Cerebellar cortex (tissue), 1 donor: ENCODE results near the gene DMPK.

Experiments
- DNase-seq: peaks from one replicate; pipeline ENCODE4 v3.0.0-alpha.2; 2015; ENCODE audit warnings: low spot score

Gene DMPK

GRCh38 chr19:45785781-45786532 lies 3.7 kb upstream of the DMPK start:
- DNase-seq: no peak

GRCh38 chr19:45785097-45785496 lies 2.8 kb upstream of the DMPK start:
- DNase-seq: no peak

GRCh38 chr19:45784096-45784495 lies 1.8 kb upstream of the DMPK start:
- DNase-seq: no peak

GRCh38 chr19:45782820-45783785 lies 813 bp upstream of the DMPK start:
- DNase-seq: peak; percentile 49

- DNase-seq: no peak
Observed at GRCh38 chr19:45781214-45782161, 802 bp downstream of the DMPK start.

- DNase-seq: peak; percentile 35
Observed at GRCh38 chr19:45780448-45781213, 1.7 kb downstream of the DMPK start.

GRCh38 chr19:45780146-45780447 lies 2.2 kb downstream of the DMPK start:
- DNase-seq: no peak

- peak; percentile 74 for DNase-seq
Observed at GRCh38 chr19:45779231-45780145, 2.8 kb downstream of the DMPK start.

GRCh38 chr19:45778010-45778661 lies 4.2 kb downstream of the DMPK start:
- no peak for DNase-seq

- DNase-seq: no peak
Observed at GRCh38 chr19:45777395-45777961, 4.8 kb downstream of the DMPK start.

GRCh38 chr19:45774765-45775164 lies 7.5 kb downstream of the DMPK start:
- DNase-seq: no peak

GRCh38 chr19:45773384-45773783 lies 8.9 kb downstream of the DMPK start:
- DNase-seq: no peak

GRCh38 chr19:45772912-45773311 lies 9.4 kb downstream of the DMPK start:
- no peak for DNase-seq

- peak; percentile 28 for DNase-seq
Observed at GRCh38 chr19:45772130-45772840, 10.0 kb downstream of the DMPK start.

- no peak for DNase-seq
Observed at GRCh38 chr19:45771311-45771933, 10.9 kb downstream of the DMPK start.

GRCh38 chr19:45770192-45771101 lies 11.8 kb downstream of the DMPK start:
- peak; percentile 94 for DNase-seq

- DNase-seq: peak; percentile 24
Observed at GRCh38 chr19:45769821-45770191, 12.5 kb downstream of the DMPK start.
